HG03571 (cell line): ENCODE results near the gene RYR1.

Experiments used
- ATAC-seq: cut with Tn5 transposase; IDR thresholded peaks from one replicate; pipeline ENCODE4 v1.9.1; 2021; ENCODE audit not compliant: unreplicated experiment

The RYR1 gene

GRCh38 chr19:38433268-38433733 lies at the start of gene RYR1:
TSS of gene RYR1 (plus strand) at chr19:38433691. CDS start at chr19:38433830, 139 bp downstream.
- ATAC-seq, result no peak

- no peak for ATAC-seq
These were observed 49.7 kb upstream of the RYR1 start for GRCh38 chr19:38383743-38384142.

- no peak for ATAC-seq
These were observed 49.1 kb upstream of the RYR1 start for GRCh38 chr19:38384209-38385027.

- ATAC-seq, result no peak
These were observed 48.3 kb upstream of the RYR1 start for GRCh38 chr19:38385057-38385803.

- no peak for ATAC-seq
These were observed 47.7 kb upstream of the RYR1 start for GRCh38 chr19:38385804-38386257.

GRCh38 chr19:38386300-38386970 lies 47.1 kb upstream of the RYR1 start:
- ATAC-seq, result no peak

GRCh38 chr19:38386971-38387549 lies 46.4 kb upstream of the RYR1 start:
- ATAC-seq, result no peak

GRCh38 chr19:38387550-38388348 lies 45.7 kb upstream of the RYR1 start, which contains the start of gene GGN:
TSS of gene GGN (minus strand) at chr19:38388034. CDS start at chr19:38387261, 773 bp downstream.
- no peak for ATAC-seq

GRCh38 chr19:38388349-38389100 lies 45.0 kb upstream of the RYR1 start, which contains the start of gene SPRED3:
TSS of gene SPRED3 (plus strand) at chr19:38388697. CDS start at chr19:38390303, 1,606 bp downstream.
- ATAC-seq, result no peak

GRCh38 chr19:38389101-38389925 lies 44.2 kb upstream of the RYR1 start:
- no peak for ATAC-seq

GRCh38 chr19:38389957-38390924 lies 43.2 kb upstream of the RYR1 start:
- ATAC-seq, result no peak

GRCh38 chr19:38391911-38392464 lies 41.5 kb upstream of the RYR1 start:
- no peak for ATAC-seq

- ATAC-seq, result no peak
These were observed 40.7 kb upstream of the RYR1 start for GRCh38 chr19:38392707-38393308.

GRCh38 chr19:38394488-38394887 lies 39.0 kb upstream of the RYR1 start:
- ATAC-seq, result no peak

- ATAC-seq, result no peak
These were observed 37.9 kb upstream of the RYR1 start for GRCh38 chr19:38395381-38396114.

- no peak for ATAC-seq
These were observed 34.4 kb upstream of the RYR1 start for GRCh38 chr19:38399081-38399480.
